HEK293T (cell line): Measurements from ENCODE around the gene PTTG1IP.

Experiments used
- CTCF ChIA-PET: fragments of 350-600 bp; formaldehyde crosslinking; extraction: SDS; loops from one replicate; lab custom pipeline; 2021; ENCODE audit warnings: antibody characterized with exemption, inconsistent platforms; lab: Yijun Ruan, JAX
- POLR2A ChIA-PET: fragments of 350-600 bp; formaldehyde crosslinking; extraction: SDS; loops from one replicate; lab custom pipeline; 2020; ENCODE audit warnings: antibody characterized with exemption, inconsistent platforms; lab: Yijun Ruan, JAX
- DNase-seq: peaks from one replicate; pipeline ENCODE4 v3.0.0; 2012; ENCODE audit warnings: mixed read lengths; ENCODE audit errors: extremely low spot score
- ARNT ChIP-seq: fragments of 450-650 bp; IDR thresholded peaks from 2 replicates; pipeline ENCODE4 v1.6.1; 2017; ENCODE audit warnings: mild to moderate bottlenecking
- BHLHE40 ChIP-seq: fragments of 450-650 bp; IDR thresholded peaks from 2 replicates; pipeline ENCODE4 v1.6.1; 2016; ENCODE audit warnings: mild to moderate bottlenecking, moderate library complexity, borderline replicate concordance
- CTBP1 ChIP-seq: fragments of 450-650 bp; IDR thresholded peaks from 2 replicates; pipeline ENCODE4 v1.6.1; 2016; ENCODE audit warnings: borderline replicate concordance
- ELF4 ChIP-seq: fragments of 450-650 bp; IDR thresholded peaks from 2 replicates; pipeline ENCODE4 v1.6.1; 2017; ENCODE audit warnings: antibody characterized with exemption
- FOXA1 ChIP-seq: fragments of 450-650 bp; IDR thresholded peaks from 2 replicates; pipeline ENCODE4 v1.6.1; 2016; ENCODE audit warnings: mild to moderate bottlenecking
- FOXK2 ChIP-seq: fragments of 450-650 bp; IDR thresholded peaks from 2 replicates; pipeline ENCODE4 v1.6.1; 2016; ENCODE audit warnings: mild to moderate bottlenecking
- FOXM1 ChIP-seq: fragments of 450-650 bp; IDR thresholded peaks from 2 replicates; pipeline ENCODE4 v1.6.1; 2017; ENCODE audit warnings: mild to moderate bottlenecking, borderline replicate concordance
- HDGF ChIP-seq: fragments of 450-650 bp; IDR thresholded peaks from 2 replicates; pipeline ENCODE4 v1.6.1; 2017; ENCODE audit warnings: antibody characterized with exemption, borderline replicate concordance
- L3MBTL2 ChIP-seq: fragments of 450-650 bp; conservative IDR thresholded peaks from 2 replicates; pipeline ENCODE4 v1.6.1; 2016; ENCODE audit warnings: mild to moderate bottlenecking
- LEF1 ChIP-seq: fragments of 450-650 bp; IDR thresholded peaks from 2 replicates; pipeline ENCODE4 v1.6.1; 2017; ENCODE audit warnings: mild to moderate bottlenecking, borderline replicate concordance
- NFRKB ChIP-seq: fragments of 450-650 bp; IDR thresholded peaks from 2 replicates; pipeline ENCODE4 v1.6.1; 2016; ENCODE audit warnings: mild to moderate bottlenecking, moderate library complexity
- PKNOX1 ChIP-seq: fragments of 450-650 bp; IDR thresholded peaks from 2 replicates; pipeline ENCODE4 v1.6.1; 2016
- SP1 ChIP-seq: fragments of 450-650 bp; IDR thresholded peaks from 2 replicates; pipeline ENCODE4 v1.6.1; 2017
- SUZ12 ChIP-seq: fragments of 450-650 bp; IDR thresholded peaks from 2 replicates; pipeline ENCODE4 v1.6.1; 2016; ENCODE audit warnings: mild to moderate bottlenecking
- TARDBP ChIP-seq: fragments of 450-650 bp; IDR thresholded peaks from 2 replicates; pipeline ENCODE4 v1.6.1; 2016
- ZNF384 ChIP-seq: fragments of 450-650 bp; IDR thresholded peaks from 2 replicates; pipeline ENCODE4 v1.6.1; 2016

The PTTG1IP gene

GRCh38 chr21:44903689-44904088 is 30.2 kb upstream of the PTTG1IP start:
- CTCF ChIA-PET = no interaction called here
- TF ChIP-seq FOXK2 = no peak
- no peak for TF ChIP-seq BHLHE40
- no peak for TF ChIP-seq TARDBP
- TF ChIP-seq NFRKB = no peak
- POLR2A ChIA-PET = no interaction called here
- DNase-seq = no peak

- TF ChIP-seq LEF1 (no peak), SP1 (no peak)
- ChIA-PET POLR2A (no interaction called here), CTCF (no interaction called here)
- no peak for DNase-seq
These were observed 29.7 kb upstream of the PTTG1IP start for GRCh38 chr21:44903050-44903685.

- TF ChIP-seq PKNOX1 = no peak
- TF ChIP-seq LEF1 = no peak
- TF ChIP-seq SUZ12 = no peak
- no peak for TF ChIP-seq BHLHE40
- no peak for TF ChIP-seq FOXM1
- no peak for DNase-seq
- ChIA-PET POLR2A (no interaction called here), CTCF (no interaction called here)
These were observed 29.0 kb upstream of the PTTG1IP start for GRCh38 chr21:44902268-44903049.

GRCh38 chr21:44901391-44902074 is 28.0 kb upstream of the PTTG1IP start:
- no peak for DNase-seq
- TF ChIP-seq LEF1 (no peak), SP1 (no peak)
- POLR2A ChIA-PET = no interaction called here
- CTCF ChIA-PET = no interaction called here

GRCh38 chr21:44900559-44901251 is 27.2 kb upstream of the PTTG1IP start:
- TF ChIP-seq HDGF (no peak), PKNOX1 (no peak), ELF4 (no peak), TARDBP (no peak), FOXK2 (no peak), CTBP1 (no peak), BHLHE40 (no peak), FOXM1 (no peak), ARNT (no peak), SUZ12 (no peak), LEF1 (no peak), ZNF384 (no peak), NFRKB (no peak), FOXA1 (no peak), SP1 (no peak), L3MBTL2 (no peak)
- DNase-seq = no peak
- CTCF ChIA-PET = no interaction called here
- POLR2A ChIA-PET = no interaction called here

GRCh38 chr21:44899768-44900558 is 26.5 kb upstream of the PTTG1IP start:
- POLR2A ChIA-PET = no interaction called here
- DNase-seq = no peak
- TF ChIP-seq NFRKB = no peak
- TF ChIP-seq BHLHE40 = no peak
- CTCF ChIA-PET = no interaction called here
